Measurements from ENCODE around the gene CTSL. TPM values are rescaled to one million over a fixed set of nuclear protein-coding genes. Genes with fewer than 3 reads are reported as not detected.

CTSL gene
- total RNA-seq, 1 experiment from 2014 or later, result 63.2 TPM

DNA sequence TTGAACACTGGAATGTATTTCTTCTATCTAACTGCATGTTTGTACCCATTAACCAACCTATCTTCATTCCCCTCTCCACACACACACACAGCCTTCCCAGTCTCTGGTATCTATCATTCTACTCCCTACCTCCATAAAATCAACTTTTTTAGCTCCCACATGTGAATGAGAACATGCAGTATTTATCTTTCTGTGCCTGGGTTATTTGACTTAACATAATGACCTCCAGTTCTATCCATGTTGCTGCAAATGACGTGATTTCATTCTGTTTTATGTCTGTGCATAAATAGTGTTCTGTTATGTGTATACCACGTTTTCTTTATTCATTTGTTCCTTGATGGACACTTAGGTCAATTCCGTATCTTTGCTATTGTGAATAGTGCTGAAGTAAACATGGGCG lies 38.7 kb upstream of the CTSL start:
- Histone ChIP-seq H3K9me3 (ENCODE audit: low read length) (no peaks in the 10 kb centered on the region), H3K9me2 (replicated peaks; ENCODE audit: low read length) (no peaks in the 10 kb centered on the region), H3F3A (ENCODE audit: low read length, unreplicated experiment) (no peaks in the 10 kb centered on the region), H3K4me3 (ENCODE audit: low read length) (no peak overlapping the region), H3K4me2 (ENCODE audit: low read length) (no peak overlapping the region), H3K27ac (ENCODE audit: low read length) (no peak overlapping the region), H3K79me2 (ENCODE audit: low read length) (no peaks in the 10 kb centered on the region), H3K27me3 (ENCODE audit: low read length) (no peaks in the 10 kb centered on the region), H3K36me3 (ENCODE audit: low read depth, low read length) (no peaks in the 10 kb centered on the region), H2AFZ (ENCODE audit: low read length) (no peak overlapping the region), H4K20me1 (ENCODE audit: low read length) (no peaks in the 10 kb centered on the region), H3K9ac (ENCODE audit: low read length) (no peak overlapping the region), H3K4me1 (ENCODE audit: insufficient read depth, low read length) (peaks cover 10% of the 10 kb centered on the region; the same call in 1 of the 2 replicates)
- DNase-seq, result no peak
- POLR2A ChIA-PET (ENCODE audit: unreplicated experiment), result no interaction called here
- intact Hi-C loops (cut with micrococcal nuclease), result loop anchor here (10.0 kb wide), 1 partner anchor 48 kb away; no protein-coding TSS in a partner anchor
- no TSS peak for BruUV-seq (replicated peaks)
- no peak for TF ChIP-seq EZH2 (IDR thresholded peaks at IDR 0.05; ENCODE audit: low read length, unreplicated experiment)
- TF ChIP-seq EZH2phosphoT487 (IDR thresholded peaks at IDR 0.05; ENCODE audit: borderline replicate concordance, low read length), result no peak
- TF ChIP-seq, protein P1, sequence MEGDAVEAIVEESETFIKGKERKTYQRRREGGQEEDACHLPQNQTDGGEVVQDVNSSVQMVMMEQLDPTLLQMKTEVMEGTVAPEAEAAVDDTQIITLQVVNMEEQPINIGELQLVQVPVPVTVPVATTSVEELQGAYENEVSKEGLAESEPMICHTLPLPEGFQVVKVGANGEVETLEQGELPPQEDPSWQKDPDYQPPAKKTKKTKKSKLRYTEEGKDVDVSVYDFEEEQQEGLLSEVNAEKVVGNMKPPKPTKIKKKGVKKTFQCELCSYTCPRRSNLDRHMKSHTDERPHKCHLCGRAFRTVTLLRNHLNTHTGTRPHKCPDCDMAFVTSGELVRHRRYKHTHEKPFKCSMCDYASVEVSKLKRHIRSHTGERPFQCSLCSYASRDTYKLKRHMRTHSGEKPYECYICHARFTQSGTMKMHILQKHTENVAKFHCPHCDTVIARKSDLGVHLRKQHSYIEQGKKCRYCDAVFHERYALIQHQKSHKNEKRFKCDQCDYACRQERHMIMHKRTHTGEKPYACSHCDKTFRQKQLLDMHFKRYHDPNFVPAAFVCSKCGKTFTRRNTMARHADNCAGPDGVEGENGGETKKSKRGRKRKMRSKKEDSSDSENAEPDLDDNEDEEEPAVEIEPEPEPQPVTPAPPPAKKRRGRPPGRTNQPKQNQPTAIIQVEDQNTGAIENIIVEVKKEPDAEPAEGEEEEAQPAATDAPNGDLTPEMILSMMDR (conservative IDR thresholded peaks at IDR 0.05; ENCODE audit: low read depth, low read length), result no peak
- no peak for ATAC-seq
- CTCF ChIA-PET, result no interaction called here

DNA sequence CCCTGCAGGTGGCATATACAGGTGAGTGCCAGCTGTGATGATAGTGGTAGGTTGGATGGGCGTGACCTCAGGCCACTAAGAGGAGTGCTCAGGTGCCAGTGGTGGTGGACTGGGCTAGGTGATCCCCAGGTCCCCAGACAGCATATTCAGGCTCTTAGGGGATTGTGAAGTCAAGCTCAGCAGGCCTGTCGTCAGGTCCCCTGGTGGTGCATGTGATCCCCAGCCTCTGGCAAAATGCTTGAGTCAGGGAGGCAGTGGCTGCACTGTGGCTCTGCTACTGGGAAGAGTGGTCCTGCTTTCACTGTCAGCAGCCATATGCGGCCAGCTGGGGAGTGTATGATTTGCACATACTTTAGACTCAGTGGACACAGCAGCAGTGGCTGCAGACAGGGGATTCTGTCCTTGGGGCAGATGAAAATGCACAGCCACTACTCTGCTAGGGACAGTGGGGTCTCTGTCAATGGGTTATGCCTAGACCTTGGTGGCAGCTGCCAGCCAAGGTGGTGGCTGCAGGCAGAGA lies 31.6 kb upstream of the CTSL start:
- no peaks in the 10 kb centered on the region for H3K9me3 ChIP-seq (ENCODE audit: low read length)
- ChIA-PET CTCF (no interaction called here), POLR2A (ENCODE audit: unreplicated experiment) (no interaction called here)
- intact Hi-C loops (cut with micrococcal nuclease), result no loop called here
- no peak overlapping the region for H2AFZ ChIP-seq (ENCODE audit: low read length)
- H3K4me2 ChIP-seq (ENCODE audit: low read length), result no peak overlapping the region
- no peaks in the 10 kb centered on the region for H4K20me1 ChIP-seq (ENCODE audit: low read length)
- ATAC-seq (no peak), DNase-seq (no peak)
- BruUV-seq (replicated peaks), result no TSS peak
- H3K4me1 ChIP-seq (ENCODE audit: insufficient read depth, low read length), result no peaks in the 10 kb centered on the region
- no peaks in the 10 kb centered on the region for H3K36me3 ChIP-seq (ENCODE audit: low read depth, low read length)
- TF ChIP-seq EZH2 (IDR thresholded peaks at IDR 0.05; ENCODE audit: low read length, unreplicated experiment) (no peak), EZH2phosphoT487 (IDR thresholded peaks at IDR 0.05; ENCODE audit: borderline replicate concordance, low read length) (no peak)
- TF ChIP-seq, protein P1 (conservative IDR thresholded peaks at IDR 0.05; ENCODE audit: low read depth, low read length), result no peak
- no peaks in the 10 kb centered on the region for H3F3A ChIP-seq (ENCODE audit: low read length, unreplicated experiment)
- no peaks in the 10 kb centered on the region for H3K27me3 ChIP-seq (ENCODE audit: low read length)
- H3K79me2 ChIP-seq (ENCODE audit: low read length), result no peaks in the 10 kb centered on the region
- H3K27ac ChIP-seq (ENCODE audit: low read length), result no peak overlapping the region
- no peaks in the 10 kb centered on the region for H3K9me2 ChIP-seq (replicated peaks; ENCODE audit: low read length)
- no peak overlapping the region for H3K9ac ChIP-seq (ENCODE audit: low read length)
- no peak overlapping the region for H3K4me3 ChIP-seq (ENCODE audit: low read length)

DNA sequence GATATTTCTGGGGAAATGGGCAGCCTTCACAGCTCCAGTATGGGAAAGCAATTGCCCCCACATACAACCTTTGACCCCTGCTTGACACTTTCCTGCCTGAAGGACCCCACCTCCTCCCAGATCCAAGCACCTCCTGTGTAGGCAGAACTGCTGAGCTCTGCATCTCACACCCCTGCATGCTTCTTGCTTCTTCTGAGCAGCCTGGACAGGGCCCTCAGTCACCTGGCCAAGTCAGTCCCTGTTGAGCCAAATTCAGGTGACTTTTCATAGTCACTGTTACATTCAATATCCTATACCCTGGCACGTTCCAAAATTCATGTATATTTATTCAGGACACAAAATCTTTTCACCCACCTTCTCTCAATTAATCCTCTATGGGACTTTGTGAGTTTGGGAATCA lies 30.4 kb upstream of the CTSL start:
- Histone ChIP-seq H3K27me3 (ENCODE audit: low read length) (no peaks in the 10 kb centered on the region), H3K4me3 (ENCODE audit: low read length) (no peak overlapping the region), H3K27ac (ENCODE audit: low read length) (no peak overlapping the region), H2AFZ (ENCODE audit: low read length) (no peak overlapping the region), H4K20me1 (ENCODE audit: low read length) (no peaks in the 10 kb centered on the region), H3K9me2 (replicated peaks; ENCODE audit: low read length) (no peaks in the 10 kb centered on the region), H3K9ac (ENCODE audit: low read length) (no peak overlapping the region), H3K79me2 (ENCODE audit: low read length) (no peaks in the 10 kb centered on the region), H3K4me2 (ENCODE audit: low read length) (no peak overlapping the region), H3F3A (ENCODE audit: low read length, unreplicated experiment) (no peaks in the 10 kb centered on the region), H3K9me3 (ENCODE audit: low read length) (no peaks in the 10 kb centered on the region), H3K36me3 (ENCODE audit: low read depth, low read length) (no peaks in the 10 kb centered on the region), H3K4me1 (ENCODE audit: insufficient read depth, low read length) (peaks cover 6% of the 10 kb centered on the region; the same call in 1 of the 2 replicates)
- CTCF ChIA-PET, result no interaction called here
- intact Hi-C loops (cut with micrococcal nuclease), result no loop called here
- POLR2A ChIA-PET (ENCODE audit: unreplicated experiment), result no interaction called here
- ATAC-seq (no peak), DNase-seq (no peak)
- no TSS peak for BruUV-seq (replicated peaks)
- no peak for TF ChIP-seq EZH2 (IDR thresholded peaks at IDR 0.05; ENCODE audit: low read length, unreplicated experiment)
- TF ChIP-seq, protein P1 (conservative IDR thresholded peaks at IDR 0.05; ENCODE audit: low read depth, low read length), result no peak
- no peak for TF ChIP-seq EZH2phosphoT487 (IDR thresholded peaks at IDR 0.05; ENCODE audit: borderline replicate concordance, low read length)

All from PC-3 (cell line).